ENCODE data around the gene SLC10A6.
"Not testable (repeated sequence)": the region's sequence is repeated elsewhere in the genome, so short reads cannot be mapped to it uniquely, and the experiment has no call there.

The SLC10A6 gene, protein sequence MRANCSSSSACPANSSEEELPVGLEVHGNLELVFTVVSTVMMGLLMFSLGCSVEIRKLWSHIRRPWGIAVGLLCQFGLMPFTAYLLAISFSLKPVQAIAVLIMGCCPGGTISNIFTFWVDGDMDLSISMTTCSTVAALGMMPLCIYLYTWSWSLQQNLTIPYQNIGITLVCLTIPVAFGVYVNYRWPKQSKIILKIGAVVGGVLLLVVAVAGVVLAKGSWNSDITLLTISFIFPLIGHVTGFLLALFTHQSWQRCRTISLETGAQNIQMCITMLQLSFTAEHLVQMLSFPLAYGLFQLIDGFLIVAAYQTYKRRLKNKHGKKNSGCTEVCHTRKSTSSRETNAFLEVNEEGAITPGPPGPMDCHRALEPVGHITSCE

DNA sequence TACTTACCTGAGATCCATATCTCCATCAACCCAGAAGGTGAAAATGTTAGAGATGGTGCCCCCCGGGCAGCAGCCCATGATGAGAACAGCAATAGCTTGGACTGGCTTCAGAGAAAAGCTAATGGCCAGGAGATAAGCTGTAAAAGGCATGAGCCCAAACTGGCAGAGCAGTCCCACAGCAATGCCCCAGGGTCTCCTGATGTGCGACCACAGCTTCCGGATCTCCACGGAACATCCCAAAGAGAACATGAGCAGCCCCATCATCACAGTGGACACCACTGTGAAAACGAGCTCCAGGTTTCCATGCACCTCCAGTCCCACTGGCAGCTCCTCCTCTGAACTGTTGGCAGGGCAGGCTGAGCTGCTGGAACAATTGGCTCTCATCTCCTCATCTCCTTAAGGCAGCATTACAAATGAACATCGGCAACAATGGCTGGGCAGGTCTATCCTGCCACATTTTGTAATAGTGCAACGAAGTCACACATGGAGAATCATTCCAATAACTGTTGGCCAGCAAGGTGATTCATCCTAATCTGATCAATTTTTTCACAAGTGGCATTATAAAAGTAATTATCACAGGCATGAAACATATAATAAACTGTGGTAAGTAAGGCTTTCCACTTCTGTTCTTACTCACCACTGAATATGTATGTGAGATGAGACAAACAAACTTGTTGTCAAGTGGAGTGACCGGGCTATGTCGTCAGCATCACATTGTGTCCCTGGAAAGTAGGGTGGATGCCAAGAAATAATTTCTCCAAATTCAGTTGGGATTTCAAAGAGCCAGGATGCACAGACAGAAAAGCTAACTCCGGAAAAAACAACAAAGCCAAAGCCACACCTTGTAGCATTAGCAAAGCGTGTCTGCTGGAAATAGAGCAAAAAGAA is at the start of gene SLC10A6:
Gene SLC10A6, minus strand, starts transcription at position 653 of the 888 bp plus-strand sequence. Its CDS starts 269 bp downstream, at position 384.
- DNase-seq (ENCODE audit: low read depth) = no peak

DNA sequence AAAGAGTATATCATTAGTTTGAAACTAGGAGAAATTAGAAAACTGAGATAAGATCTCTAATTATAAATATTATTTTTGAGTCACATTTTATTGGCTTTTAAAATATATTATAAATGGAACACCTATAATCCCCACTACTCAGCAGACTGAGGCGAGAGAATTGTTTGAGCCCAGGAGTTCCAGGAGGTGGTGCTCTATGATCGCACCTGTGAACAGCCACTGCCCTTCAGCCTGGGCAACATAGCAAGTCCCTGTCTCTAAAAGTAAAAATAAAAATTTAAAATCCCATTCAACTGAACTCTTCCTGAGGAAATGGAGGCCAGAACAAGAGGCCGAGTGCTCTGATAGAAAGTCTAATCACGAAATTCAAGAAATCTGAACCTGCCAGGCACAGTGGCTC is 49.4 kb upstream of the SLC10A6 start:
- no peak for DNase-seq (ENCODE audit: low read depth)

DNA sequence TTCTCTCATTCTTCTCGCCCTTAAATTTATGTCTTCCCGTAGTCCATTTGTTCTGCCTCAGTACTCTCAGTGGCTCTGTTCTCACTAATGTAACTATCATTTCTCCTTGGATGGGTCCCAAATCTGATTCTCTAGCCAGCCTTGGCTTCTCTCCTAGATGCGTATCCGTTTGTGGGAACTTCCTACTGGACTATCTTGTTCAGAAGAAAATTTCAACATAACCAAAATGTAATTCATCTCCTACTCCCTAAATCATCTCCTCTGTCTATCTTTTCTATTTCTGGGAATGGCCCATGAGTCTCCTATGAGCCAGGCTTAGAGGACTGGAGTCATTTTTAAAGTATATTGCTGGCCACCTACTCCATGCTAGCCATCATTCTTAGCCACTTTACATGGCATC is 47.4 kb upstream of the SLC10A6 start:
- no peak for DNase-seq (ENCODE audit: low read depth)

GRCh38 chr4:86895692-86896488 is 46.7 kb upstream of the SLC10A6 start:
- DNase-seq (ENCODE audit: low read depth) = peak; percentile 51

- DNase-seq (ENCODE audit: low read depth) = no peak
Measured at GRCh38 chr4:86894455-86894854, 45.3 kb upstream of the SLC10A6 start.

GRCh38 chr4:86893136-86893535 is 44.0 kb upstream of the SLC10A6 start:
- no peak for DNase-seq (ENCODE audit: low read depth)

DNA sequence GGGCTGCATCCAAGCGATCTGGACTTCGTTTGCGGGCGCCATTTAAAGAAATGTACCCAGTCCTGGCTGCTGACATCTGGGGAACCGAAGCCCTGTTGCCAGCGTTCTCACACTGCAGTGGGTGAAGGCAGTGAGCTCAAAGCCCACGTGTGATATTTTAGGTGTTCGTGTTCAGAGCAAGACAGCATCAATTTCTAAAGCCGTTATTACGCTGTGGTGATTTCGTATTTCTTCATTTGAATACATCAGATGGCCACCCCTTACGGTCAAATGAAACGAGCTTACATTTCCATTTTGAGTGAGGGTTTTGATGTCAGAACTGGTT is 43.4 kb upstream of the SLC10A6 start:
- no peak for DNase-seq (ENCODE audit: low read depth)

DNA sequence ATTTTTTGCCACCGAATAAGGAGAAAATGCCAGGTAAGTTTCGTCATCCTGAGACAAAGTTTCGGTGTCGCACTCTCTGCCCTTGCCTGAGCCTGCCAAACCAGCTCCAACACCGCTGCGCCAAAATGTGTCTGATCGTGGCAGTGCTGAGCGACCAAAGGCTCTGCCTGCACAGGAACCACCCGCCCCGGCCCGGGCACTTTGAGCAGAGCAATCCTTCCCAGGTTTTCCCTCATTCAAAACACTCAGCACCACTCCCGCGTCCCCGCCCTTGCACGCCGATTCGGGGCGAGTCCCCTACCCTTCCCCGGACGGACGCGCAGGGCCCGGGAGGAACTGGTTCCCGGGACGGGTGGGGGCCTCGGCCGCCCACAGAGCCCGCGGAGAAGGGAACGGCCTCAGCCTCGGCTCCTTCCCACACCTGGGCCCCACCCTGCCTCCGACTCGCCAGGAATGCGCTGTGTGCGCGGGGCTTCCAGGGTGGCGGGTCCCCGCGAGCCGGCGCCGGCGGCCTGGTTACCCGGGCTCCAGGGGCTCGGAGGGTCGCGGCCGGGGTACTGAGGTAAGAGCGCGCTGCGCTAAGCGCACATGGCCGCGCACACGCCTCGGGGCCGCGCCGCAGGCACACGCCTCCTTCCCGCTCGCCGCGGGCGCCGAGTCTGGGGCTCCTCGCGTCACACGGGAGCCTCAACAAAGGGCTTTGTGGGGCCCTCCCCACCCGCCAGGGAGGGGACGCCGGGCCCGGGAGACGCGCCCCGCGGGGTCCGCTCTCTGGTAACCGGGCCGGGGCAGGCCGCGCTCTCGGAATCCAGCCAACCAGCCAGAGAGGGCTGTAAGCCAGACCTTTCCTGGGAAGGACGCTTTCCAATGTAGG is 42.8 kb upstream of the SLC10A6 start, which contains the start of gene C4orf36:
Gene C4orf36, minus strand, starts transcription at position 661 of the 874 bp plus-strand sequence. CDS start 902 bp downstream, outside the sequence.
- no peak for DNase-seq (ENCODE audit: low read depth)

- DNase-seq (ENCODE audit: low read depth) = no peak
Measured at GRCh38 chr4:86890790-86891189, 41.6 kb upstream of the SLC10A6 start.

- DNase-seq (ENCODE audit: low read depth) = no peak
Measured at GRCh38 chr4:86879641-86880040, 30.5 kb upstream of the SLC10A6 start.

- no peak for DNase-seq (ENCODE audit: low read depth)
Measured at GRCh38 chr4:86878640-86879039, 29.5 kb upstream of the SLC10A6 start.

DNA sequence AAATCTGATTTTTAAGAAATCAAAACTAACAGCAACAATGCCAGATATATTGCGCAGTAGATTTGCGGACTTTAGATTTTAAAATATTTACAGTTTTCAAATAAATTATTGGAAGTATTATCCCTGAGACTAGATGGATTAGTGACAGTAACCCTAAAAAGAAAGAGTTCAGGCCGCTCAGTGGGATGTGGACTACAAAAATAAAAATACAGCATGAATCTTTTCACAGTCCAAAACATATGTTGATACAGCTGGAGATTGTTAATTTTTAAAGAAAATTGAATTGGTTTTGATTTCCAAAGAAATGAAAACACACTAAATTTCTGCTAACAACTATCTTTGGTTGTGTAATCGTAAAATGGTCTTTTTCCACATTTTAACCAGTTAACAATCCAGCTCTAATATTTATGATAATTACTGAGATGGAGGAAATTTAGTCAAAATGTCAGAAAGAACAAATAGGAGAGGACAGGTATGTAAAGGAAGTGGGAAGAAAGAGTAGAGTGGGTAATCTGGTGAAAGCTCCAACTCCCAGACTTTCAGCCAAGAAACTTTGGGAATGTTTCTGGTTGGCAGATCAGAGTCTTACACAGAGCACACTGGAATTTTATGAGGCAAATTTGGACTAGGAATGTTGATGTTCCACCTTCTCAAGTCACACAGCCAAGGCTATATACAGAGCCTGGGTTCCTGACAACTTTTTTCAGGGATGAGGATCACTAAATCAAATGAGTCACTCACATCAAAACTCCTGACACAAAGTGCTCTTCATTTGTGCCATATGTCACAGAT is 27.9 kb upstream of the SLC10A6 start:
- DNase-seq (ENCODE audit: low read depth) = no peak

DNA sequence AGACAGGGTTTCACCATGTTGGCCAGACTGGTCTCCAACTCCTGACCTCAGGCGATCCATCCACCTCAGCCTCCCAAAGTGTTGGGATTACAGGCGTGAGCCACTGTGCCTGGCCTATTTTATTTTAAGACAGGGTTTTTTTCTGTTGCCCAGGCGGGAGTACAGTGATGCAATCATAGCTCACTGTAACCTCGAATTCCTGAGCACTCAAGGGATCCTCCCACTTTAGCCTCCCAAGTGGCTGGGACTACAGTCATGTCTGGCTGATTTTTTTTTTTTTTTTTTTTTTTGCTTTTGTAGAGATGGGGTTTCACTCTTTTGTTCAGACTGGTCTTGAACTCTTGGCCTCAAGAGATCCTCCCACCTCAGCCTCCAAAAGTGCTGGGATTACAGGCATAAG is 26.3 kb upstream of the SLC10A6 start:
- DNase-seq (ENCODE audit: low read depth) = not testable (repeated sequence)

- no peak for DNase-seq (ENCODE audit: low read depth)
Measured at GRCh38 chr4:86872135-86872534, 23.0 kb upstream of the SLC10A6 start.

- no peak for DNase-seq (ENCODE audit: low read depth)
Measured at GRCh38 chr4:86870442-86871069, 21.4 kb upstream of the SLC10A6 start.

DNA sequence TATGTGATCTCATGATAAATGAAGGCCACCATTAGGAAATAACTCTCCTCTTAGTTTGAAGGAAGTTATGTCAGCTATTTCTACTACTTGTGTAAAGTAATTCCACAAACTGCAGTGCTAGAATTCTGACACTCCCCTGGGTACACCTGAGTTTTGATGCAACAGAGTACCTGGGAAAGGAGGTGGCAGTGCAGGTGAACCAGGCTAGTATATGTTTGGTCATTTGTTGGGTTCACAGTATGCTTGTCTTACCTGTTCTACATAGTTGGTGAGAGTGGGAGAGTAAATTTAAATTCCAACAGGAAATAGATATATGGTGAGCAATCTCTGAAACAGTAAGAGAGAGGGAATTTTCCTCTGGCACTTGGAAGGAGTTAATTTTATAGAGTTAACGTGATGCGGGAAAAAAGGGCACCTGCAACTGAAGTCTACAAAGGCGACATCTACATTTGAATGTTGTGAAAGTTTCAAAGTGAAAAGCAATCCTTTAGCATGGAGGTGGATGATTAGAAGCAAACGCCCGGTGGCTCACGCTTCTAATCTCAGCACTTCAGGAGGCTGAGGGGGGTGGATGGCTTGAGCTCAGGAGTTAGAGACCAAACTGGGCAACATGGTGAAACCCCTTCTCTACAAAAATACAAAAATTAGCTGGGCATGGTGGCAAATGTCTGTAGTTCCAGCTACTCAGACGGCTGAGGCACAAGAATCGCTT is 8.3 kb upstream of the SLC10A6 start:
- DNase-seq (ENCODE audit: low read depth) = no peak

- no peak for DNase-seq (ENCODE audit: low read depth)
Measured at GRCh38 chr4:86856896-86857295, 7.7 kb upstream of the SLC10A6 start.

GRCh38 chr4:86855572-86855971 is 6.4 kb upstream of the SLC10A6 start:
- DNase-seq (ENCODE audit: low read depth) = peak; percentile 62

- no peak for DNase-seq (ENCODE audit: low read depth)
Measured at GRCh38 chr4:86853209-86853608, 4.0 kb upstream of the SLC10A6 start.
